ENCODE data around the gene GPR161. TPM values are rescaled to one million over a fixed set of nuclear protein-coding genes. Genes with fewer than 3 reads are reported as not detected.

Gene GPR161
- total and polyA plus RNA-seq, 9 of the 15 experiments (the other 6 are each of a cell fraction or from before 2014, with no cell fraction given) = 0.15 to 2.4 (median 0.76) TPM

DNA sequence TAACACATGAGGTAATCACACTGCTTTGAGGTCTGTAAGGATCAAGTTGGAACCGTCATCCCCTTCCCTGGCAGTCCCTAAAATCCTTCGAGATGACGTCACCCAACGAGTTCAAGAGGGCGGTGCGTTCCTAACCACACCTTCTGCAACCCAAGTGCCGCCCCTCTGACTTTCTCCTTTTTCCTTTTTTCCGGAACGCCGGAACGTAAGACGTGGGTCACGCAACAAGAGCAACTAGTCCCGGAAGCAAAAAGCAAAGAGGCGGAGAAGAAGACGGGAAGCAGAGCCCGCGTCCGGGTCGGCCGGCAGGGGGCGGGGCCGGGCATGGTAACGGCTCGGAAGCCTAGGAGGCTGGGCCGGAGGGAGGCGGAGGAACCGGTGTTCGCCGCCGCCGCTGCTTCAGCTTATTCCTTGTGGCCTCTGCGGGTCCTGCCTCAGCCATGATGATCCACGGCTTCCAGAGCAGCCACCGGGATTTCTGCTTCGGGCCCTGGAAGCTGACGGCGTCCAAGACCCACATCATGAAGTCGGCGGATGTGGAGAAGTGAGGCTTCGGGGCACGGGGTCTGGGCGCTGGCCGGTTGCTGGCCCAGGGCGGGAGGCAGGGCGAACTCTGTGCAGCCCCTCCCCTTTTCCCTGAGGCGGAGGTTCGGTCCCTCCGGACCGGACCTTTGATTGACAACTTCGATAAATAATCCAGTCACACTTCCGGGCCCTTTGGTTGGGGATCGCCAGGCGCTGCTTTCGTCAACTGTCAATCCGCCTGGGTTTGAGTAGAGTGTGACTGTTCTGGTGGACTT, 42.1 kb upstream of the GPR161 start, which contains the start of gene TIPRL (continued):
- peak; percentile 33 for TF ChIP-seq SMC3 (conservative IDR thresholded peaks at IDR 0.05; ENCODE audit: insufficient read depth, low read depth, low read length)
- TF ChIP-seq CAMTA2 (CRISPR knock-in tag; conservative IDR thresholded peaks at IDR 0.05) = no peak
- peak; percentile 89 for TF ChIP-seq EP400 (IDR thresholded peaks at IDR 0.05)
- TF ChIP-seq, protein P1, sequence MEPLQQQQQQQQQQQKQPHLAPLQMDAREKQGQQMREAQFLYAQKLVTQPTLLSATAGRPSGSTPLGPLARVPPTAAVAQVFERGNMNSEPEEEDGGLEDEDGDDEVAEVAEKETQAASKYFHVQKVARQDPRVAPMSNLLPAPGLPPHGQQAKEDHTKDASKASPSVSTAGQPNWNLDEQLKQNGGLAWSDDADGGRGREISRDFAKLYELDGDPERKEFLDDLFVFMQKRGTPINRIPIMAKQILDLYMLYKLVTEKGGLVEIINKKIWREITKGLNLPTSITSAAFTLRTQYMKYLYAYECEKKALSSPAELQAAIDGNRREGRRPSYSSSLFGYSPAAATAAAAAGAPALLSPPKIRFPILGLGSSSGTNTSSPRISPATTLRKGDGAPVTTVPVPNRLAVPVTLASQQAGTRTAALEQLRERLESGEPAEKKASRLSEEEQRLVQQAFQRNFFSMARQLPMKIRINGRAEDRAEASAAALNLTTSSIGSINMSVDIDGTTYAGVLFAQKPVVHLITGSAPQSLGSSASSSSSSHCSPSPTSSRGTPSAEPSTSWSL (CRISPR knock-in tag; IDR thresholded peaks at IDR 0.05; ENCODE audit: borderline replicate concordance) = no peak
- TF ChIP-seq, protein P2, sequence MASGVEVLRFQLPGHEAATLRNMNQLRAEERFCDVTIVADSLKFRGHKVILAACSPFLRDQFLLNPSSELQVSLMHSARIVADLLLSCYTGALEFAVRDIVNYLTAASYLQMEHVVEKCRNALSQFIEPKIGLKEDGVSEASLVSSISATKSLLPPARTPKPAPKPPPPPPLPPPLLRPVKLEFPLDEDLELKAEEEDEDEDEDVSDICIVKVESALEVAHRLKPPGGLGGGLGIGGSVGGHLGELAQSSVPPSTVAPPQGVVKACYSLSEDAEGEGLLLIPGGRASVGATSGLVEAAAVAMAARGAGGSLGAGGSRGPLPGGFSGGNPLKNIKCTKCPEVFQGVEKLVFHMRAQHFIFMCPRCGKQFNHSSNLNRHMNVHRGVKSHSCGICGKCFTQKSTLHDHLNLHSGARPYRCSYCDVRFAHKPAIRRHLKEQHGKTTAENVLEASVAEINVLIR (CRISPR knock-in tag; IDR thresholded peaks at IDR 0.05) = peak; percentile 70
- TF ChIP-seq MTA1 (IDR thresholded peaks at IDR 0.05; ENCODE audit: borderline replicate concordance) = peak; percentile 87
- TF ChIP-seq CBX5 (IDR thresholded peaks at IDR 0.05; ENCODE audit: borderline replicate concordance, low read depth) = no peak
- TF ChIP-seq RUNX1 (IDR thresholded peaks at IDR 0.05; ENCODE audit: low read depth) = 0 out of 2 replicates have a peak, but pooled peaks have one; percentile 10
- TF ChIP-seq CBFB (CRISPR knock-in tag; IDR thresholded peaks at IDR 0.05) = 0 out of 2 replicates have a peak, but pooled peaks have one; percentile 56
- TF ChIP-seq, protein P3, sequence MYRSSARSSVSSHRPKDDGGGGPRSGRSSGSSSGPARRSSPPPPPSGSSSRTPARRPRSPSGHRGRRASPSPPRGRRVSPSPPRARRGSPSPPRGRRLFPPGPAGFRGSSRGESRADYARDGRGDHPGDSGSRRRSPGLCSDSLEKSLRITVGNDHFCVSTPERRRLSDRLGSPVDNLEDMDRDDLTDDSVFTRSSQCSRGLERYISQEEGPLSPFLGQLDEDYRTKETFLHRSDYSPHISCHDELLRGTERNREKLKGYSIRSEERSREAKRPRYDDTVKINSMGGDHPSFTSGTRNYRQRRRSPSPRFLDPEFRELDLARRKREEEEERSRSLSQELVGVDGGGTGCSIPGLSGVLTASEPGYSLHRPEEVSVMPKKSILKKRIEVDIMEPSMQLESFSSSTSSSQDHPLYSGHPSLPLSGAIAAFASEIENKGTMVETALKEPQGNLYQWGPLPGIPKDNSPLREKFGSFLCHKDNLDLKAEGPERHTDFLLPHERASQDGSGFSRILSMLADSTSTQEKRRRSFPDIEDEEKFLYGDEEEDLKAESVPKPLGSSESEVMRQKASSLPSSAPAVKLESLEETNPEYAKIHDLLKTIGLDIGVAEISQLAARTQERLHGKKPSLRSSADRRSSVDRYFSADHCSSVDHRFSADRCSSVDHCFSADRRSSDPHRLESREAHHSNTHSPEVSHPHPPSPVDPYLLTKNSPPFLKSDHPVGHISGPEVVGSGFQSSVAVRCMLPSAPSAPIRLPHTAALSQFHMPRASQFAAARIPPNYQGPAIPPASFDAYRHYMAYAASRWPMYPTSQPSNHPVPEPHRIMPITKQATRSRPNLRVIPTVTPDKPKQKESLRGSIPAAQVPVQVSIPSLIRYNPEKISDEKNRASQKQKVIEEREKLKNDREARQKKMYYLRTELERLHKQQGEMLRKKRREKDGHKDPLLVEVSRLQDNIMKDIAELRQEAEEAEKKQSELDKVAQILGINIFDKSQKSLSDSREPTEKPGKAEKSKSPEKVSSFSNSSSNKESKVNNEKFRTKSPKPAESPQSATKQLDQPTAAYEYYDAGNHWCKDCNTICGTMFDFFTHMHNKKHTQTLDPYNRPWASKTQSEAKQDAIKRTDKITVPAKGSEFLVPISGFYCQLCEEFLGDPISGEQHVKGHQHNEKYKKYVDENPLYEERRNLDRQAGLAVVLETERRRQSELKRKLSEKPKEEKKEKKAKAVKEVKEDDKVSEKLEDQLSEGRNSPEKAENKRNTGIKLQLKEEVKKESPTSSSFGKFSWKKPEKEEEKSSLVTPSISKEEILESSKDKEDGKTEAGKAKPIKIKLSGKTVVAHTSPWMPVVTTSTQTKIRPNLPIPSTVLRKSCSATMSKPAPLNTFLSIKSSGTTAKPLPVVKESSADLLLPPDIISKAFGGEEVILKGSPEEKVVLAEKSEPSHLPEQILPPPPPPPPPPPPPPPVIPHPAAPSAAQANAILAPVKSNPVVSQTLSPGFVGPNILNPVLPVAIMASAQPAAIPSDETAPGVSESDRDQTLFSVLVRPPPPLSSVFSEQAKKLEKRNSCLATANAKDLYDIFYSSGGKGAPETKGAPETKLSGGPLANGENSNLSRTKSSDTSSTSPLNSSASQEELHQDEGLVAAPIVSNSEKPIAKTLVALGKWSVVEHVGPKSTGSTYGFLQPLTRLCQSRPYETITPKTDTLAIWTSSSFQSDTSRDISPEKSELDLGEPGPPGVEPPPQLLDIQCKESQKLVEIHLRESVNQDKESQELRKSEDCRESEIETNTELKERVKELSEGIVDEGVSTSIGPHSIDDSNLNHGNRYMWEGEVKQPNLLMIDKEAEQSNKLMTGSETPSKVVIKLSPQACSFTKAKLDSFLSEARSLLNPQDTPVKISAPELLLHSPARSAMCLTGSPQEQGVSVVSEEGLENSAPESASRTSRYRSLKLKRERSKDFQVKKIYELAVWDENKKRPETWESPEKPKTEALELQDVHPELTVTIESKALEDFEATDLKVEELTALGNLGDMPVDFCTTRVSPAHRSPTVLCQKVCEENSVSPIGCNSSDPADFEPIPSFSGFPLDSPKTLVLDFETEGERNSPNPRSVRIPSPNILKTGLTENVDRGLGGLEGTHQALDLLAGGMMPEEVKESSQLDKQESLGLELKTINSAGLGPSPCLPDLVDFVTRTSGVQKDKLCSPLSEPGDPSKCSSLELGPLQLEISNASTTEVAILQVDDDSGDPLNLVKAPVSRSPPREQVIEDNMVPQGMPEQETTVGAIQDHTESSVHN (IDR thresholded peaks at IDR 0.05; ENCODE audit: borderline replicate concordance in 1 of 2, low read depth in 1 of 2) = no peak; a peak in 1 of 4 replicates
- TF ChIP-seq NFE2L1 (tag; IDR thresholded peaks at IDR 0.05; ENCODE audit: borderline replicate concordance, low read depth) = no peak
- TF ChIP-seq HDAC3 (IDR thresholded peaks at IDR 0.05; ENCODE audit: borderline replicate concordance, partially characterized antibody) = peak; percentile 27
- TF ChIP-seq SIN3B (IDR thresholded peaks at IDR 0.05; ENCODE audit: low read depth) = peak; percentile 44; the same call in 1 of the 2 replicates
- TF ChIP-seq, protein P4, sequence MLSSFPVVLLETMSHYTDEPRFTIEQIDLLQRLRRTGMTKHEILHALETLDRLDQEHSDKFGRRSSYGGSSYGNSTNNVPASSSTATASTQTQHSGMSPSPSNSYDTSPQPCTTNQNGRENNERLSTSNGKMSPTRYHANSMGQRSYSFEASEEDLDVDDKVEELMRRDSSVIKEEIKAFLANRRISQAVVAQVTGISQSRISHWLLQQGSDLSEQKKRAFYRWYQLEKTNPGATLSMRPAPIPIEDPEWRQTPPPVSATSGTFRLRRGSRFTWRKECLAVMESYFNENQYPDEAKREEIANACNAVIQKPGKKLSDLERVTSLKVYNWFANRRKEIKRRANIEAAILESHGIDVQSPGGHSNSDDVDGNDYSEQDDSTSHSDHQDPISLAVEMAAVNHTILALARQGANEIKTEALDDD (IDR thresholded peaks at IDR 0.05) = no peak; the same call in 1 of the 2 replicates
- no peak for TF ChIP-seq COPS2 (conservative IDR thresholded peaks at IDR 0.05)

All from K562 (cell line).